ENCODE data around the gene SEC14L5. TPM values are rescaled to one million over a fixed set of nuclear protein-coding genes. Genes with fewer than 3 reads are reported as not detected.

SEC14L5 gene
- total and polyA plus RNA-seq, 2 donors (not counting 3 experiments of a cell fraction or from before 2014, with no cell fraction given): not detected

- ChIA-PET CTCF (no interaction called here), POLR2A (no interaction called here)
- Histone ChIP-seq H3K4me3 (replicated peaks in 1 of 3; ENCODE audit: insufficient read depth in 1 of 3, low read depth in 1 of 3, low read length in 3 of 3) (no peak overlapping the region), H3K36me3 (ENCODE audit: control insufficient read depth in 2 of 2, extremely low read depth in 1 of 2, insufficient read depth in 2 of 2, low read length in 2 of 2) (no peaks in the 10 kb centered on the region), H3K4me2 (ENCODE audit: insufficient read depth, low read length) (no peak overlapping the region), H3K9me3 (replicated peaks; ENCODE audit: control insufficient read depth, insufficient read depth, low read length) (no peaks in the 10 kb centered on the region), H3K79me2 (ENCODE audit: control insufficient read depth, insufficient read depth, low read length) (no peaks in the 10 kb centered on the region), H2AFZ (ENCODE audit: low read depth, low read length) (no peak overlapping the region), H3K27ac (ENCODE audit: insufficient read depth, low read depth, low read length) (no peak overlapping the region), H4K20me1 (replicated peaks; ENCODE audit: control insufficient read depth, extremely low read depth, insufficient read depth, low read length) (no peaks in the 10 kb centered on the region), H3K4me1 (ENCODE audit: control insufficient read depth, extremely low read depth, insufficient read depth, low read length) (peaks cover 32% of the 10 kb centered on the region), H3K27me3 (ENCODE audit: control insufficient read depth in 2 of 2, insufficient read depth in 2 of 2, low read length in 2 of 2) (peaks cover 13 to 19% of the 10 kb centered on the region in 2 experiments), H3K9me1 (replicated peaks; ENCODE audit: control insufficient read depth, extremely low read depth, insufficient read depth, low read length) (no peaks in the 10 kb centered on the region), H3K9ac (replicated peaks; ENCODE audit: extremely low read depth, insufficient read depth, low read length) (no peak overlapping the region)
- intact Hi-C loops (cut with micrococcal nuclease): no loop called here
- BruUV-seq (replicated peaks): no TSS peak
- dilution Hi-C loops (cut with MboI; ENCODE audit: extremely low pct_ligation_motif_present, low sequenced_read_pairs): no loop called here
- FAIRE-seq (no peak), DNase-seq (ENCODE audit: low read depth, low spot score) (no peak)
- TF ChIP-seq MAX (IDR thresholded peaks at IDR 0.05; ENCODE audit: insufficient read depth, insufficient read length) (no peak), FOS (IDR thresholded peaks at IDR 0.05; ENCODE audit: borderline replicate concordance, insufficient read depth, low read length) (no peak)
Observed at GRCh38 chr16:4940719-4941118, 17.4 kb upstream of the SEC14L5 start.

GRCh38 chr16:4942481-4942880, 15.6 kb upstream of the SEC14L5 start:
- Histone ChIP-seq H3K27ac (ENCODE audit: insufficient read depth, low read depth, low read length) (peak overlapping the region; percentile 90), H3K9ac (replicated peaks; ENCODE audit: extremely low read depth, insufficient read depth, low read length) (no peak overlapping the region), H3K9me1 (replicated peaks; ENCODE audit: control insufficient read depth, extremely low read depth, insufficient read depth, low read length) (no peaks in the 10 kb centered on the region), H3K4me3 (replicated peaks in 1 of 3; ENCODE audit: insufficient read depth in 1 of 3, low read depth in 1 of 3, low read length in 3 of 3) (no peak overlapping the region), H3K4me1 (ENCODE audit: control insufficient read depth, extremely low read depth, insufficient read depth, low read length) (peaks cover 33% of the 10 kb centered on the region), H3K4me2 (ENCODE audit: insufficient read depth, low read length) (no peak overlapping the region), H3K27me3 (ENCODE audit: control insufficient read depth in 2 of 2, insufficient read depth in 2 of 2, low read length in 2 of 2) (peaks cover 5 to 6% of the 10 kb centered on the region in 2 experiments), H4K20me1 (replicated peaks; ENCODE audit: control insufficient read depth, extremely low read depth, insufficient read depth, low read length) (no peaks in the 10 kb centered on the region), H3K9me3 (replicated peaks; ENCODE audit: control insufficient read depth, insufficient read depth, low read length) (no peaks in the 10 kb centered on the region), H3K36me3 (ENCODE audit: control insufficient read depth in 2 of 2, extremely low read depth in 1 of 2, insufficient read depth in 2 of 2, low read length in 2 of 2) (no peaks in the 10 kb centered on the region), H2AFZ (ENCODE audit: low read depth, low read length) (no peak overlapping the region), H3K79me2 (ENCODE audit: control insufficient read depth, insufficient read depth, low read length) (no peaks in the 10 kb centered on the region)
- DNase-seq (ENCODE audit: low read depth, low spot score) (no peak), FAIRE-seq (peak; percentile 18)
- no TSS peak for BruUV-seq (replicated peaks)
- intact Hi-C loops (cut with micrococcal nuclease) (no loop called here), dilution Hi-C loops (cut with MboI; ENCODE audit: extremely low pct_ligation_motif_present, low sequenced_read_pairs) (no loop called here)
- ChIA-PET POLR2A (no interaction called here), CTCF (interaction anchor here (1.0 kb wide), 1 partner anchor 12 kb away, joined by 3 read pairs; no protein-coding TSS in a partner anchor)
- TF ChIP-seq CTCF (IDR thresholded peaks at IDR 0.05; ENCODE audit: extremely low read depth in 1 of 2, insufficient read depth in 1 of 2, low read depth in 1 of 2, low read length in 2 of 2): no peak
- no peak for TF ChIP-seq GATA2 (IDR thresholded peaks at IDR 0.05; ENCODE audit: insufficient read depth, insufficient read length, low read depth, low read length)
- no peak for TF ChIP-seq POLR2A (IDR thresholded peaks at IDR 0.05; ENCODE audit: low read depth, low read length)
- TF ChIP-seq EZH2 (IDR thresholded peaks at IDR 0.05; ENCODE audit: borderline replicate concordance, low read depth, low read length, severe bottlenecking): no peak
- no peak for TF ChIP-seq POLR2AphosphoS5 (IDR thresholded peaks at IDR 0.05; ENCODE audit: insufficient read depth, low read depth, low read length)
- no peak for TF ChIP-seq FOS (IDR thresholded peaks at IDR 0.05; ENCODE audit: borderline replicate concordance, insufficient read depth, low read length)
- TF ChIP-seq JUN (IDR thresholded peaks at IDR 0.05; ENCODE audit: borderline replicate concordance, insufficient read depth, insufficient read length, low read depth): no peak
- TF ChIP-seq MAX (IDR thresholded peaks at IDR 0.05; ENCODE audit: insufficient read depth, insufficient read length): no peak

Data from endothelial cell of umbilical vein (primary cell).